Activated CD4-positive, CD25-positive, alpha-beta regulatory T cell treated with anti-CD3 and anti-CD28 coated beads, Interleukin-2, amount 50 U/mL, for 16 hours (primary cell): ENCODE data around the gene ADD3.

ENCODE experiments used
- DNase-seq: peaks from one replicate; pipeline ENCODE4 v3.0.0-alpha.2; 2020; ENCODE audit warnings: low read depth, low spot score

ADD3 gene, protein sequence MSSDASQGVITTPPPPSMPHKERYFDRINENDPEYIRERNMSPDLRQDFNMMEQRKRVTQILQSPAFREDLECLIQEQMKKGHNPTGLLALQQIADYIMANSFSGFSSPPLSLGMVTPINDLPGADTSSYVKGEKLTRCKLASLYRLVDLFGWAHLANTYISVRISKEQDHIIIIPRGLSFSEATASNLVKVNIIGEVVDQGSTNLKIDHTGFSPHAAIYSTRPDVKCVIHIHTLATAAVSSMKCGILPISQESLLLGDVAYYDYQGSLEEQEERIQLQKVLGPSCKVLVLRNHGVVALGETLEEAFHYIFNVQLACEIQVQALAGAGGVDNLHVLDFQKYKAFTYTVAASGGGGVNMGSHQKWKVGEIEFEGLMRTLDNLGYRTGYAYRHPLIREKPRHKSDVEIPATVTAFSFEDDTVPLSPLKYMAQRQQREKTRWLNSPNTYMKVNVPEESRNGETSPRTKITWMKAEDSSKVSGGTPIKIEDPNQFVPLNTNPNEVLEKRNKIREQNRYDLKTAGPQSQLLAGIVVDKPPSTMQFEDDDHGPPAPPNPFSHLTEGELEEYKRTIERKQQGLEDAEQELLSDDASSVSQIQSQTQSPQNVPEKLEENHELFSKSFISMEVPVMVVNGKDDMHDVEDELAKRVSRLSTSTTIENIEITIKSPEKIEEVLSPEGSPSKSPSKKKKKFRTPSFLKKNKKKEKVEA

DNA sequence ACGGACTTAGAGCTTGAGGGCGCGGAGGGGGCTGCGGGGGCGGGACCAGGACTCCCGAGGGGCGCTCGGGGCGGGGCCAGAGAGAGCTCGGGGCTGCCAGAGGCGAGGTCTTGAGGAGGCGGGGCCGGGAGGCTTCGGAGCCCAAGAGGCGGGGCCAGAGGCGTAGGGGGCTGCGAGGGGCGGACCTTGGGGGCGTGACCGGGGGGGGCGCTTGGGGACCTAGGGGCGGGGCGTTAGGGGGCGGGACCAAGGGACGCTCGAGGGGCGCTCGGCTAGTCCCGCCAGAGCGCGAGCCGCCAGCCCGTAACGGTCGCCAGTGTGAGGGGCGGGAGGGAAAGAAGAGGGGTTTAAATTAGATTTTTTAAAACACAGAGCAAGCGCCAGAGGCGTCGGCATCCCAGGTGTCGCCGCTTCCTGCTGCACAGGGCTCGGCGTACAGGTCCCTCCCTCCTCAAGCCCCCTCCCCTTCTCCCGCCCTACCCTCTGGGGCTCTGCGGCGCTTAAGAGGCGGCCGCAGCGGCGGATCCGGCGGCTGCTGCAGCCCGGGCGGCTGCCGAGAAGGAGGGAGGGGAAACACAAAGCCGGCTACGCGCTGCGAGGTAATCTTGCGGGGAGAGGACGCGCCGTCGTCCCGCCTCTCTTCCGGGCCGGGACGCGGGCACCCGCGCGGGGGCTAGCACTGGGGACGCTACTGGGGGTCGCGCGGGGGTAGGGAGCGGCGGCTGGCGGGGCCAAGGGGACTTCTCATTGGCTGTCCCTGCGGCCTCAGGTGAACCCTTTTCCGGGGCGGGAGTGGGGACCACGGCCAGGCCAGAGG lies at the start of gene ADD3:
ADD3 (plus strand) TSS at position 284 of the 817 bp plus-strand sequence. CDS start 92,670 bp downstream, outside the sequence.
- DNase-seq: peak; percentile 79

DNA sequence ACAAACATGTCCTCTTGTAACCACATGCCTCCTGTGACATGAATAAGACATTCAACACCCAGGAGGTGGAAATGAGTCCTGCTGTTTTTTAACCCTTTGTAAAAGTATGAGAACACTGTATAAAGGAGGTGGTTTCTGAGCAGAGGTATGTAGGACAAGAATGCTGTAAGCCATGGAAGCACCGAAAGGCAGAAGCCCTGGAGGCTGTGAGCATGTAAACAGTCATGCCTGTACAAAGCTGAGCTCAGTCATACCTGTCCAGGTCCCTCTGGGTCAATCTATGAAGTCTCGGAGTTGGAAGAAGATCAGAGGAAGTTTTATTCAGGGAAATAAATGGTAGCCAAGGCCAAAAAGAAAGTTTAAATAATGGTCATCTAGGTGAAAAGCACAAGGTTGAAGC lies 49.7 kb upstream of the ADD3 start:
- DNase-seq: no peak

DNA sequence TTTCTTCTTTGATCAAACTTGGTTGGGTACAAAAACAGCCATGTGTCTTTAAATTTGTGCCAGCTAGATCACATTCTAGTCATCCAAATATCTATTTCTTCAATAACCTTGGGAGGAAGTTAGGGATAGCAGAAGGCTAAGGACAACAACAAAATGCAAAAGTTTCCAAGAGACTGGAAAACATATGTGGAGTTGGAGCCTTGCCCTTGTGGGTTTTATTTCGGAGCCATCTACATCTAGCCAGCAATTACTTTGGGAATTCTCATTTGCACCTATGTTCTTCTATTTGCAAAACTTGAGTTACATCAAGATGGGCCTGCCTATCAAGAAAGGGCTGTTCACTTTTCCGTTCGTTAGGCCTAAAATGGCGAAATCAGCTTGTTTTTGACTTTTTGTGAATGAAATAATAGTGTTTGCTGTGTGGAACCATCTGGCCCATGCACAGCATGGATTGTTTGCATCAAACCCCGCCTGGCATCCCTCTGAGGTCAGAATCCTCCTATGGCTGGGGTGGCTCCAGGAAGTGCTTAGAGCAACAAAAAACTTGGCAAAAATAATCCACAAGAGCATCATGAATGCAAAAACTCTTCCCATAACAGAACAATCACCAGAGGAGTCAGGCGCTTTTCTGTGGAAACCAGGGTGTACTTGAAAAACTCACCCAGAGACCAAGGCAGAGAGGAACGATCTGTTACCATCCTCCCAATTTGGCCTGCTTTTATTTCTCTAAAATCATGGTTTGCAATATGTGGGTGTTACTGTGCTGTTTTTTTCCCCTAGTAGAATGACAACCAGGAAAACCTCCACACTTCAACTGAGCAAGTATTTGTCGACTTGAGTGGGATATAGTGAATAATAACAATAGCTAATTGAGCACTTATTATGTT lies 48.3 kb upstream of the ADD3 start:
- DNase-seq: no peak

DNA sequence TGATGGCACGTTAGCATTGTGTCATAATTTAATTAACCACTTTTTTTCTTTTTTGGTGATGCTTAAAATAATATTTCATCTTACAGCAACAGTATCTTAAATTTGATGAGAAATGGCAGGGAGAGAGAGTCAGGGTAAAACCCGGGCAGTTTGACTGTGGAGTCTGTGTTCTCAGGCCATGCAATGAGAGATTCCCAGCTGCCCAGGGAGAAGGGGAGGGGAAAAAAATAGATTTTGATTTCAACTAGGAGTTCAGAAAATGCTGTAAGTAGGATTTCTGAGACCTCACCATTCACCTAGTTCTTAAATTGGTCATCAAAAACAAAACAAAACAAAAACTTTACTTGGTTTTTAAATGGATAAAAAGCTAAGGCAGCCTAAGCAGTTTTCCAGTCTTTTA lies 47.1 kb upstream of the ADD3 start:
- DNase-seq: no peak

DNA sequence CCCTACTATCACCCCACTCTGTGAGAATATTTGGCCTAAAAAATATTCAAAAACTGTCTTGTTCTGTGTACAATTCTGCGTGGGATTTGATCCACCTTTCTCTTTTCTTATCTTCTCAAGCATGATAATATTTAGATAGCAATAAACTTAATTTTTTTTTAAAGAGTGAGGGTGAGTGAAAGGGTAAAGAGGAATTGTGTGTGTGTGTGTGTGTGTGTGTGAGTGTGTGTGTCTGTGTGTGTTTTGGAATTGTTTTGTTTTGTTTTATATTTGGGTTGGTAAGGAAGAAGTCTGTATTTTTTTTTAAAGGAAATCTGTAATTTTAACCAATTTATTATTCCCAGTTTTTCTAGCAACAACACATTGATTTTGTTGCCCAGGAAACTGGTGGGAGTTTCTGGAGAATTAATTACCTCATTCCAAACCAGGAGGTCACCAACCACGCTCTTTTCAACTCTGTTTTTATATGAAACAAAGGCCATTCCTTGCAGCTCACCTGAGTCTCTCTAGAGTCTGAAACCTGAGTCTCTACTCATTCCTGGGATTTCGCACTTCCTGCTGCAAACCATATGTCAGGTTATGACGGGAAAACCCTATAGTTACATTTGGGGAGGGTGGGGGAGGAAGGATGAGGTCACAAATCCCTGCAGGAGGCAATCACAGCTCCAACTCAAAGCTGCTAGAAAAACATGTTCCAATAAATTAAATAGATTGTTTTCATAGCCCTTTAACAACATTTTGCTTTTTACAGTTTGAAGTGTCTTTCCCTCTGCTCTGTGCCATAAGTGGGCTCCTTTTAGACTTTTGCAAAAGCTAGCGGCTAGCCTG lies 46.4 kb upstream of the ADD3 start:
- no peak for DNase-seq

DNA sequence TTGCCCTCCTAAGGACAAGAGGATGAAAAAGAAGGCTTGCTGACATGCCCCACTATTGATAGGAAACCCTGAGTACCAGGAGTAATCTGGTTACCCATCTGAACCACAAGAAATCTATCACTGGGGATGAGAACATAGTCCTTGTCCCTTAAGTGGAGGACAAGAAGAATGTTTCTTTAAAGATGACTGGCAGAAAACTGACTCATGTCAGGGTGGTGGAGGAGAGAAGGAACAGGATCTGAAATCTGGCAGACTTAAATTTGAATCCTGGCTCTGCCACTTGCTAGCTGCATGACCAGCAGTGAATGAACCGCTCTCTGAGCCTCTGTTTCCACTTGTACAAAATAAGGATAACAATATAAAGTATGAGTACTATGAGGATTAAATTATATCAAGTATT lies 45.5 kb upstream of the ADD3 start:
- no peak for DNase-seq

DNA sequence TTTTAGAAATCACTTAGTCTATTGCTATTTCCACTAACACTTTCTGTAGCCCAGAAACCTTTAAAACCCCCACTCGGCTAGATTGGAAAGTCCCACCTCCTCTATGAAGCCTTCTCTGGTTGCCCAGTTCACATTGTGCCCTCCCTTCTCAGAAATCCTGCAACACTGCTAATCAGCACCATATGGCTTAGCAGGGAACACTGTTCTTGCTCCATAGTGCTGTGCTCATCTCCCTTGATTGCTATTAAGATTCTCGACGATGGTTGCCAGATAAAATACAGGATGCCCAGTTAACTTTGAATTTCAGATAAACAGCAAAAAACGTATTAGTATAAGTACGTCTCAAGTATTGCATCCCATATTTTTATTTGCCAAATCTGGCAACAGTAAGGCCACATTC lies 44.3 kb upstream of the ADD3 start:
- no peak for DNase-seq

DNA sequence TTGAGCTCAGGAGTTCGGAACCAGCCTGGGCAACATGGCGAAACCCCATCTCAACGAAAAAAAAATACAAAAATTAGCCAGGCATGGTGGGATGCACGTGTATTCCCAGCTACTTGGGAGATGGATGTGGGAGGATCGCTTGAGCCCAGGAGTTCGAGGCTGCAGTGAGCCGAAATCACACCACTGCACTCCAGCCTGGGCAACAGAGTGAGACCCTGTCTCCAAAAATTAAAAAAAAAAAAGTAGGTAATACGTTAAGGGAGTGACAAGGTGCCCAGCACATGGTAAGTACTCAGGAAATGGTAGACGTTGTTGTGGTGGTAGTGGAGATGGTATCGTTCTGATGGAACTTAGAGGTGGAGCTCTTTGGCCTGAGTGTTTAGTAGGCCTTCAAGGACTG lies 43.5 kb upstream of the ADD3 start:
- DNase-seq: no peak

DNA sequence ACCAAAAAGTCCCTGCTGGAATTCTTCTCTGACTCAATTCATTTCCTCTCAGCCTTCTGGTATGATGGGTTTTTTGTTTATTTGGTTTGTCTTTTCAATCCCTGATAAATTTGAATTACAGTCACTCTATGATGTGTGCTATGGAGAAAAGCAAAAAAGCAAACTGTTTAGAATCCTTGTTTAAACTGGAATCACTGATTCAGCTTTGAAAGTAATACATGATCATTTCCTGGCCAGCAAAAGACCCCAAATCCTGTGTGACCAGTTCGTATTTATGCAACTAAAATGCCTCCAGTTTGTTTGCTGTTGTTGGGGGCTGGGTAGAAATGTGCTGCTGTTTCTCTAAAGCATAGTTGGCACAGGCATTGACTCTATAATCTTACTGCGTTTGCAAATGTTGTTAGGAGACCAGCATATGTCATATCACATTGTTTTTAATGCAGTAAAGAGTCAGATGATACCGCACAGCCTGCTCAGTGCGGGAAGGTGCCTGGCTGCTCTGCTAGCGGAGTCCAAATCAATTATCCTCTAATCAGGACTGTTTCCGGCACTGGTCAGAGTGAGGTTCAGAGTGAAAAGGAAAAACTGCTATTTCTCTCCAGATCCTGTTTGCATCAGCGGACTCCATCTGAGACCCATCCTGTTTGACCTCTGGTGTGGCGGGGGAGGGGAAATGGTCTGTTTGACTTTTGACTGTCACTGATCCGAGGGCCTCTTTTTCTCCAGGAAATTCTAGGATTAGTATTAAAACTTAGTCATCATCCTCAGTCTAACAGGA lies 40.6 kb upstream of the ADD3 start:
- DNase-seq: no peak

DNA sequence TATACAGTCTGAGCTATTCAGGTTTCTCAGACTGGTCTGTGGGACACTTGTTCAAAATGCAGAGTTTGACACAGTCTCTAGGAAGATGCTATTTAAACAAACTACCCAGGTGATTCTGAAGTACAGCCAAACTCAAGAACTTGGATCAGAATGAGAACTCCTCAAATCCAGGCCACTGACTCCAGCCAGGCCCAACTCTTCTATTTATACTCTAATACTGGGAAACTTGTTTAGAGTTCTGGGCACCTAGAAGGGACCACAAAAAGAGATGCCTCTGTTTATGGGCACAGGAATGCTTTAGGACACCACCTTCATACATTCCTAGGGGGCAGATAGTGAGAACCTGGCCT lies 40.1 kb upstream of the ADD3 start:
- DNase-seq: no peak

DNA sequence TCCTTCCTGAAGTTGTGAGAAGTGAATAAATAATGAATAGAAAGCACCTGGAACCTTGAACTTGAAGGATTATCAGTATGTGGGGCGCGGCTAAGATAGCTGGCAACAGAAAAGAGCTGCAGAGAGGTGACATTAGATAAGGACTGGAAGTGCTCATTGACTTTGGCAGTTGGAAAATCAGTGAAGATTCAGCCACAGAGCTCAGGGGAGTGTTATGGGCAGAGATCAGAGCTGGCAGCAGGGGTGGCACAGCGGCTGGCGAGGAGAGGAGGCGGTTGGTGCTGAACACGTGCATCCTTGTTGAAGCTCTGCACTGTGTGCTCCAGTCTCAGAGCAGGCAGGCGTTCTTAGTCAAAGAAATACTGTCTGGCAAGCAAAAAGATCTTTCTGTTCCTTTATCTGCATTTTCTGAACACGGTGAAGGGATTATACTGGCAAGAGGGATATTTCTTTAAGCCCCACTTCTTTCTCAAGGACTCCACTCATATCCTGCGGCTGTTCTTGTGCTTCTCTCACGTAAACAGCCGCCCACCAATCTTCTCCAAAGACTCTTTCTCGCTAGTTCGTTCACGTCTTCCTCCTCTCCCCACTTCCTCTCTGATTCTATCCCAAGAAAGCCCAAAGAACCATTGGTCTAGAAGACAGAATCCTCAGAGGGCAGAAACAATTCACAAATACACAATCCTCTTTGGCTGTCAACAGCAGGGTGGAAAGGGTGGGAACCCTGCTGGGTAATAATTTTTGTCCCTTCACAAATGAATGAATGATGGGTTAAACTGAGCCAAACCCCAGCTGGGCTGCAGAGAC lies 38.6 kb upstream of the ADD3 start:
- no peak for DNase-seq

DNA sequence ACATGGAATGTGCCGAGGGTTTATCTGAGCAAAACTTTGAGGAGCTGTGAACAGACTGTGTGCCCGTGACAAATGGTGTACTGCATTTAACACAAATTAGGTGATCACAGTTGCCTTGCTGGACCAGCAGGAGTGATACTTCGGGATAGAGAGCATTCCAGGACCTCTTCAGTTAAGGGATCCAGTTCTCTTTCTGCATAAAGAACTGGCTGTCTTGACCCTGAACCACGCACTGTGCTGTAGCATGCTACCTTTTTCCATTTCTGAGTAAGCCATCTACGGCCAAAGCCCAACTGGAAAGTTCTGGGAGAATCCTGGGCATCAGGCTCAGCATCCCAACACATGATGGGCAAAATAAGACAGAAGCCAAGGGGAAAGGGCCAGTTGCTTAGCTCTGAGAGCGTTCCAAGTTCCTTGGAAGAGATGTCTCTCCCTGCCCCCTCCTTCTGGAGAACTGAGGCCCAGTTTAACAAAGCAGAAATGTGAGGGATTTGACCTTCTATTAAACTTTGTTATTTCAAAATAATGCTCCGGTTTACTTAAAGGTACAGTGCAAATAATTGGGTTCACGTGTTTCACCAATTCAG lies 37.9 kb upstream of the ADD3 start:
- DNase-seq: no peak

DNA sequence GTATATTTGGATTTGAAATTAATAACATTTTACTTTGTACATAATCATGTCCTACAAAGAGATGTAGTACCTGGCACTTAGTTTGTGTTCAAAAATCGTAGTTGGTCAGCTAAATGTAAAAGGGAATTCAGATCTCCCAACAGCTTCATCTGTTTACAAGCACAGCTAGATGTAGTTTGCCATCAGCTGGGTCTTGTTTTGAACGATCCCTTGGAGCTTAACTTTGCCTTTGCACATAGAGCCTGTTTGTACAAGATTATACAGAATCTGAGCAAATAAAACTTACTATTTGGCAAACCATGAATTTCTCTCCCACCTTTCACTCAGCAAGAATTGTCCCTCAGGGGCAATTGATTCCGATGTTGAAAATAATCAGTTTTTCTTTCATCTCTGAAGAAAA lies 36.1 kb upstream of the ADD3 start:
- DNase-seq: no peak

DNA sequence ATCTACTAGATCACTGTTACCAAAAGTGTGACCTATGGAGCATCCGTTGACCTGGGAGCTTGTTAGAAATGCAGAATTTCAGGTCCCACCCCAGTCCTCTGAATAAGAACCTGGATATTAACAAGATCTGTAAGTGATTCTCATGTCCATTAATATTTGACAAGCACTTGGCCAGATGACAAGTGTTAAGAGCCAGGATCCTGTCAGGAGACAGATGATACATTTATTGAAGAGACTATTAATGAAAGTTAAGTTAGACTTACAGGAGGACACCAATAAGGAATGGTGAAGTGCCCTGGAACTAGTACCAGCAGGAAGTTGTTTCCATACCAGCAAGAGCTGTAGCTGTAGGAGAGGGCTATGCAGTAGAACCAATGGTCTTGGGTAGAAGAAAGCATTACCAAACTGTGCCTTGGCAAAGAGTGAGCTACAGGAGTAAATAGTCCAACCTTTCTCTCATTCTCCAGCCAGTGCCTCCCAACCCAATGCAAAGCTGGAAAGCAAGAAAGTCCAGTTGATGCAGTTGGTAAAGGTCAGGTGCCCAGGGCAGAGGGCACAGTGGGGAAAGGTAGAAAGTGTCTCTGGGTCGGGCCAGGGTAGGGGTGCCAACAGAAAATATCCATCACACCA lies 35.3 kb upstream of the ADD3 start:
- DNase-seq: no peak

DNA sequence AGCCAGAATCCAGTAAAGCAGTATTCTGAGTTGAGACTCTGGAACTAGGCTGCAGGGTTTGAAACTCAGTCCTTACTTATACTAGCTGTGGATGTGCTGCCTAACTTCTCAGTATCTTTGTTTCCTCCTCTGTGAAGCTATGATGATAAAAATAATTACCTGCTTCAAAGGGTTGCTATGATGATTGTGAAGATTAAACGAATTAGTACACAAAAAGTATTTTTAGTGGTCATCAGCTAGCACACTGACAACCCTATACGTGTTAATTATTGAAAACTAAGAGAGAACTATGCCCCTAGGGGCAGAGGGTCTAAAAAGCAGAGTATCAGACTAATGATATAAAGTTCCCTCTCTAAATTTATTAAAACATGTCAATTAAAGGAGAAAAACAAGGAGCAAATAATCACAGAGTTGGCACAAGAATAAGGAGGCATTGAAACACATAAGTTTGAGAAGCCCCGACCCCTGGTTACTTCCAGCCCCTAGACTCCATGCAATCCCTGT lies 34.4 kb upstream of the ADD3 start:
- DNase-seq: no peak

DNA sequence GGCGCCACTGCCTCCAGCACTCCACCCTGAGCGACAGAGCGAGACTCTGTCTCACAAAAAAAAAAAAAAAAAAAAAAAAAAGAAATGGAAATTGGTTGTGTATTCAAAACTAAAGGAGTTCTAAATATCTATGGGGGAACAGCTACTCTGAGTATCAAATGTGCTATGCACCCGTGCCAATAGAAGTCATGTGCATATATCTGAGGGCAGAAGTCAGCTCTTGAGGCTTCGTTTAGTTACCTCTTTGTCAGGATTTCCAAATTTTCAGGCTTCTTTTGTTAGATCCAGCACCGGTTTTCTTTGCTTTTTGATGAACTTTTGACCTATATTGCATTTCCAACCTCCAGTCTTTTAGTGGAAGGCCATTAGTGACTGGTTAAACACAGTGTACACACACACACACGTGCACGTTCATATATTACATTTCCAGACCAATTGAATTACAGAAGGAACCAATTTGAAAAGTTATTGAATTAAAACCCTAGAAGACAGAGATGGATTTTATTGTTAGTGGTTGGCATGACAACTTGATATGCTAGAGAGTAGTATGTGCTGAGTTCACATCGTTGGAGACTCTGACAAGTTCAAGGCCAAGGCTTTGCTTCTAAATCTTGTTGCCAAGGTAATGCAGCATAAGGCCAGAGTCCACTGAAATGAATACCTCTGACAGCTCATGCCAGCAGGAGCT lies 33.1 kb upstream of the ADD3 start:
- DNase-seq: no peak
